GM18517 (cell line): Measurements from ENCODE around the gene CREB3L2.

Source experiments
- ATAC-seq: cut with Tn5 transposase; IDR thresholded peaks from one replicate; pipeline ENCODE4 v1.9.1; 2021; ENCODE audit warnings: mild to moderate bottlenecking, moderate library complexity; ENCODE audit not compliant: unreplicated experiment

Gene CREB3L2

GRCh38 chr7:137879357-137880158, 122.3 kb downstream of the CREB3L2 start:
- no peak for ATAC-seq

DNA sequence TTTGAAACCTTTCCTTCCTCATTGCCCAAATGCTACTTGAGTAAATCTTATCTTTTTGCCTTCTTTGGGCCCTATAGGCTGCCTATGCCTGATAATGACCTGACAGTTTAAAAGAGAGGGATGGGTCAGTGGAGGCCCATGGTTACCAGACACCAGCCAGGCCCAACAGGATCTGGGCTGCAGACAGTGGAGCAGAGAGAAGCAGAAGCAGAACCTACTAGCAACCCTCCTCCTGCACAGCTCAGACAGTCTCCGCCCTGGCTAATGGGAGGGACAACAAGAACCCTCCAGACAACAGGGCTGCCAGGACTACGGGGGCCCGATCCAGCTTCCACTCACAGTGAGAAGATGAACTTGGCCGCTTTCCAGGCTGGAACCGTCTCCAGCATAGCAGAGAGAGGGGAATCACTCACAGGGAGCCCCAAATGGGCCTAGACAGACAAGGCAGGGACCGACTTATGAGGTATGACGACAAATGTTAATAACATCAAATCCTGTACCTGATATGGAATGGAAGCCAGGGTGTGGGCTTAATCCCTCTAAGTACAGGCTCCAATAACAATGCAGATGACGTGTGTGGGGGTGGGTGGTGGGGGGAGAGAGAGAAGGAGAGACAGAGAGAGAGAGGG, 123.4 kb downstream of the CREB3L2 start:
- no peak for ATAC-seq

DNA sequence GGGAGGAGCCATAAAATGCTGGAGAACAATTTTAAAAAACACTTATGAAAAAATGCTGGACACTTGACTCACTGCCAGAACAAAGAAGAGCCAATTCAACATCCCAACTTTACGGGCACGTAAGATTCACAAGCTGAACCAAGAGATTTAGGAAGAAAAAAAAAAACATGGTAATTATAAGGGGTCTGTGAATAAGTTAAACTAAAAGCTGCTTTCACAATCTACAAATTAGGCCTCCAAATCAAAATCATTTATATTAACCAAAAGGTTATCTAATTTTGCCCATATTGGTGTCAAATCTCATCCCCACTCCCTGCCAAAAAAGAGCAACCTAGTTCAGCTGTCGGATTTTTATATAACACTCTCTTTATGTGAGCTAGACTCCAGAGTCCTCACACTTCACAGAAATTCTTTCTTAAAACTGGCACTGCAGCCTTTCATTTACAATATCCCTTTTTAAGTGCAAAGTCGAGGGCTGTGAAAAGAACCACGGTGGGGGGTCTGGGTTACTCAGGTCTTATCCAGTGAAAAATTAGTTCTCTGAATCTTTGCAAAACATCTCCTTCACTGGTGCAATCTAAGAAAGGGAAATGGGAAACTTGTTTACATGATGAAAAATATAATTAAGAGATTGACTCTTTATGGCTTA, 124.7 kb downstream of the CREB3L2 start:
- ATAC-seq = no peak

DNA sequence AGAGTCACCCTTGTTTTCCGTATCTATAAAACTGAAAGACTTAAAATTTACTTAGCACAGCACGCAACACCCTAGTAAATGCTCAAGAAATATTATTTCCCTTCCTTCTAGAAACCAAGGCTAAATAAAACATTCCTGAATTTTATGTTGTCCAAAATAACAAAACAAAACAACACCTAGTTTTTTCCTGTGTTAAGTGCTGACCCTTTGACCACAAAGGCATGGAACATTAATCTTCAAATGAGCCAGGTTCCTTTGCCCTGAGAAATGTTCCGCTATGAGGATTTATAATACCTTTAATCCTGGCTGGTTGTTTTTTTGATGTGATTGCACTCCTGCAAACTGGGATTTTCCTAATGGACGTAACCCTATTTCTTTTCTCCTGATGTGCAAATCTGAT, 126.1 kb downstream of the CREB3L2 start:
- no peak for ATAC-seq

- no peak for ATAC-seq
Measured at GRCh38 chr7:137873979-137874777, 127.7 kb downstream of the CREB3L2 start.

- no peak for ATAC-seq
Measured at GRCh38 chr7:137873524-137873923, 128.4 kb downstream of the CREB3L2 start.

- ATAC-seq = no peak
Measured at GRCh38 chr7:137871170-137871915, 130.5 kb downstream of the CREB3L2 start.

DNA sequence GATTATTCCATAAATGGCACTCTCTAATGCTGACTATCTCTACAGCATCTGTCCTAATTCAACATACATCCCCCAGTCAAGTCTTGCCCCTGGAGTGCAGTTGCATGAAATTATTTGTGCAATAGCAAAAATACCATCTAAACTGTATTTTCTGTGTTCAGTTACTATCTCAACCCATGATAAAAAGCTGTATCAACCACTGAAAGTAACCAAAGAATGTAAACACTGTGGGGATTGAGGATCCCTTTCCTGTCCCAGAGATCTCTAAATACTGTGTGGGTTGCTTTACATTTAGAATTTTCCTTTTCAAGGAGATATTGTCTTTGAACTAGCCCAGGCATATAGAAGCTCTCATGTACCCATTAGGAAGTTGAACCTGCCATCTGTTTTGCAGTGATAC, 131.2 kb downstream of the CREB3L2 start:
- ATAC-seq = no peak

DNA sequence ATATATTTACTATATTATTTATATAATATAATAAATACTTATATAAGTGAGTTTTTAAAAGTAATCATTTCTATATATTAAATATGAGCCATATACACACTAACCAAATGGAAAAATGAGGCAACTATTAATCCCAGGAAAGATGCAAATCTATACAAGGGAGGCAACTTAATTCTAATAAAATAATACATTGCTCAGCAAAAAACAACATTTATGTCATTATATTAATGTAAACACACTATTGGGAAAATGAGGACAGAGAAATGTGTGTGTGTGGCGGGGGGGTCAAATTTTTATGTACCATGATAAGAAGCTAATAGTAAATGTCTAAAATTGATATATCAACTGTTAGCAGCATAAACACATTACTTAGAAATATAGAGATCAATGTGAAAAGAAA, 131.8 kb downstream of the CREB3L2 start:
- ATAC-seq = no peak

DNA sequence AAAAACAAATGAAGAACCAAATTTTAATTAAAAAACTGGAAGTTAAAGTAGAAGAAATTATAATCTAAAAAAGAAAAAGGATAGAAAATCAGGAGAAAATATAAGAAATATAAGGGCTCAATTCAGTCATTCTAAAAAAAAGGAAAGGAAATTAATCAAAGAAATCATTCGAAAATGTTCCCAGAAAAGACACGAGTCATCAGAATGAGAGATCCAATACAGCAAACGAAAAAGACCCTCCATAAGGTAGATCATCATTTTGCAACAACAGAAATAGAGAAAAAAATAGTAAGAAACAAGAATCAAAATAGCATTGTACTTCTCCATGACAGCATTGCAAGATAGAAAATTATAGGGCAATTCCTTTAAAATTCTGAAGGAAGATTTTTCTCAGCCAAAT, 132.6 kb downstream of the CREB3L2 start:
- no peak for ATAC-seq

GRCh38 chr7:137867289-137867688, 134.6 kb downstream of the CREB3L2 start:
- no peak for ATAC-seq

GRCh38 chr7:137865764-137866163, 136.1 kb downstream of the CREB3L2 start:
- ATAC-seq = no peak

DNA sequence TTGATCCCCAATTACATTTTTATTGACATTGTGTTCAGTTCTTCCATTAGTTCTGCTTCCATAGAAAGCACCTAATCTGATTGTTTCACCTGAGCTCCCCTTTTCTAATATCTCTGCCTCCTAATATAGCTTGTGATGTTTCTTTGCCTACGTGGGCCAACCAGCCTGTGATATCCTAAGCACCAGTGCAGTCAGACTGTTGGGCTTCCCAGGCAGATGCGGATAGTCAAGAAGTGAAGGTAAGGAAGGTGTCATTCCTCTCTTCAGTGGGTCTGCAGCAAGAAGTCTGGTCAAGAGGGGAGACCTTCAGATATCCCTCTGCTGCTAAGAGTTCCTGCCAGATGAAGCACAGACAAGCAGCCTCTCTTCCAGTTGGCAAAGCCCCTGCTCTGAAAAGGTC, 138.9 kb downstream of the CREB3L2 start:
- no peak for ATAC-seq

GRCh38 chr7:137862358-137862757, 139.5 kb downstream of the CREB3L2 start:
- no peak for ATAC-seq

DNA sequence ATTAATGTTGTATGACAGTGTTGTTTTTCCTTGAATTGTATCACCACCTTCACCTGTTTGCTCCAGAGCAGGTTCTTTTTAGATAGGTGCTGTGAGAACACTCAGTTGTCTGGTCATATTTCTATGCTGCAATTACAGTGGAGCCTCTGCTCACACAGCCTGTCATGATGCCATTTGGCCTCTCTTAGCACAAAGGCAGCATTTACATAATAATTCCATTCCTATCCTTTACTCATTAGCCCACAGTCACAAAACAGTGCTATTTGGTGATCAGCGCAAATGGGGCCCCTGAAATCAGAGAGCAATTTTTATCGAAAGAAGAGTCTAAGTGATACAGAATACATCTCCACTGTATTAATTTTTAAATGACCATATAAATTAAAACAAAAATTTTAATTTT, 141.3 kb downstream of the CREB3L2 start:
- ATAC-seq = no peak

DNA sequence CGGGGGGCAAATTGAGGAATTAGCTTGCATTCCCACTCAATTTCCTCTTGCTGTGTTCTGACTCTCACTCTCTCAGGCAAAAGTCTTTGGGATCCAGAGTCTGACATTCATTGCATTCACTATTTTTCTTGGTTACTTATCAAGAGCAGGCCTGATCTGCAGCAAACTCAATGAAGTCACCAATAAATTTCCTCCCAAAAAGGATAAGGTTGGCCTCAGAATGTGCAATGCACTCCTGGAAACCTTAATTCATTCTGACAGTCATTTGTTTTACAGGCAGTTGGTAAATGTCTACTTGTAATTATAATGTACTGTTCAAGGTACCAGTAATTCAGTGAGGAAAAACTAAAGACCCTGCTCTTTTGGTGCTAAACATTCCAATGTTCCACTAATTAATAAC, 148.8 kb downstream of the CREB3L2 start:
- no peak for ATAC-seq

DNA sequence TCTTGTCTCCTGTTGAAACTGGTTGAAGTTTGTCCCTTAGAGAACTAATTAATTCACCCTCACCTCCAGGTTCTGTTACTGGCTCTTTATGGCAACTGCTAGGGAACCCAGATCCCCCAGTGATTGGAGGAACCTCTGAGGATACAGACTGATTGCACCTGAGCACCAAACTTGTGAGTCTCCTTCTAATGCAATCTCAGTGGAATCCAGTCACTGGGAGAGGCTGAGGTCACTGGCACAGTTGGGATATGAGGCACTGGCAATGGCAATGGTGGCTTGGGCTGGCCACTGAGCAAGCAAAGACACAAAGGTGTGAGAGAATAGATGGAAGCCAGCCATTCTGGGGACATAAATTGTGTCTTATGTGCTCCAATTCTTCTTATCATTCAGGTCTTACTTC, 149.8 kb downstream of the CREB3L2 start:
- ATAC-seq = no peak

DNA sequence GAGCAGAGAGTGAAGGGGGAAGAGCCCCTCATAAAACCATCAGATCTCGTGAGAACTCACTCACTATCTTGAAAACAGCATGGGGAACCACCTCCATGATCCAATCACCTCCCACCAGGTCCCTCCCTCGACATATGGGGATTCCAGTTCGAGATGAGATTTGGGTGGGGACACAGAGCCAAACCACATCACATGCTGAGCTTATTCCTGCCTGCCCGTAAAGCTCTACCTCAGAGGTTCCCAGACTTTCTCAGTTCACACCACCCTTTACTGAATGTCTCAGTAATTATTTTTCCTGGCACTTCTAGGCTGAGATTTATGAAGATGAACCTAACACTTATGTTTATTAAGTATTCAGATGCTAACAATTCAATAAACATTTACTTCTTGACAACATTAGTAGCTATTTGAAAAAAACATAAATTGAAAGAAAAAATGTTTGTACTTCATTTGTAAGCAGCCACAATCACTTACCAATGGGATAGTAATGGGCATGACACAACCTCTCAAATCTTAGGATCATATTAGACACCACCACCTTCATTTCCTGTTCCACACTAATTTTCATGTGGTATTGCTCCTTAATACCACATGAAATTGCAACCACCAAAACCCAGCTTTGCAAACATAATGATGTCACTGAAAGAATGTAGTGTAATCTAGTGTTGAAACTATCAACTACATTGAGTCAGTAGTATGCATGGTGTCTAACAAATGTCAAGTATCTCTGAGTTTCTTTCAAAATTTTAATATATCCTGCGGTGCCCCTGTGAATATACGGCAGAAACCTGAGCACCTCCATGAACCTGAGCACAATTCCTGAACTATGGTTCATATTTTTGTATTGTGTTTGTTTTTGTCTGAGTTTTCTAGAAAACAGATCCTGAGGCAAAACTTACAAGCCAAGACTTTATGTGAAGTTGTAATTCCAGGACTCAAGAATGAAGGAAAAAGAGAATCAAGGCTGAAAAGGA, 150.6 kb downstream of the CREB3L2 start:
- no peak for ATAC-seq

DNA sequence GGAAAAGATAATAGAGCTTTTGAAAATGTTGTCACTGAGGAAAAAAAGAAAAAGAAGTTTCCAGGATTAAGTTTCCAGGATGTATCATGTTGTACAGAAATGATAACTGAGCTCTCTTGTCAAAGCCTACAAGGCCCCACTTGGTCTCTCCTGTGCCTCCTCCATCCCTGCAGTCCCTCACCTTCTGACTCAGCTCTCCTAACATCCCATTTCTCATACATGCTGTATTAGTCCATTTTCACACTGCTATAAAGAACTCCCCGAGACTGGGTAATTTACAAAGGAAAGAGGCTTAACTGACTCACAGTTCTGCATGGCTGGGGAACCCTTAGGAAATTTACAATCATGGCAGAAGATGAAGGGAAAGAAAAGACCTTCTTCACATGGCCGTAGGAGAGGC, 151.3 kb downstream of the CREB3L2 start:
- no peak for ATAC-seq
